HG03066 (cell line): ENCODE results near the gene TBCD.
"Not testable (repeated sequence)": the region's sequence is repeated elsewhere in the genome, so short reads cannot be mapped to it uniquely, and the experiment has no call there.

Source experiments
- ATAC-seq: cut with Tn5 transposase; IDR thresholded peaks from one replicate; pipeline ENCODE4 v1.9.1; 2021; ENCODE audit warnings: low read depth; ENCODE audit not compliant: unreplicated experiment

The TBCD gene

DNA sequence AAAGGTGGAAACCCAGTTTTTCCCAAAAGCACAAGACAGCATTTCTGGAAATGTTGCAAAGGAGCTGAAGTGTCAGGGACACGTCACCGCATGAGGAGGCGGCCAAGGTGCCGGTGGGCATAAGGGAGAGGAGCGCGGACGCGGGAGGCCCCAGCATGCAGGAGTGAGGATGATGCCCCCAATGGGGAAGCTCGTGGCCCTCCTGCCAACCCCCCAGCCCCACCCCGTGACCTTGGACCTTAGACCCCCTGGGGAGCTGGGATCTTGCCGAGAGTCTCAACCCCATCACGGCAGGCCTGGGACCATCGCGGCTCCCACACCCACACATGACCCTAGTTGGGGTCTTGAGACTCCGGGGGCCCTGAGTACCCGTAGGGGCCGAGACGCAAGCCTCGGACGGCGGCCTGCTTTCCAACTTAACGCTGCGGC, 208.1 kb downstream of the TBCD start:
- no peak for ATAC-seq

DNA sequence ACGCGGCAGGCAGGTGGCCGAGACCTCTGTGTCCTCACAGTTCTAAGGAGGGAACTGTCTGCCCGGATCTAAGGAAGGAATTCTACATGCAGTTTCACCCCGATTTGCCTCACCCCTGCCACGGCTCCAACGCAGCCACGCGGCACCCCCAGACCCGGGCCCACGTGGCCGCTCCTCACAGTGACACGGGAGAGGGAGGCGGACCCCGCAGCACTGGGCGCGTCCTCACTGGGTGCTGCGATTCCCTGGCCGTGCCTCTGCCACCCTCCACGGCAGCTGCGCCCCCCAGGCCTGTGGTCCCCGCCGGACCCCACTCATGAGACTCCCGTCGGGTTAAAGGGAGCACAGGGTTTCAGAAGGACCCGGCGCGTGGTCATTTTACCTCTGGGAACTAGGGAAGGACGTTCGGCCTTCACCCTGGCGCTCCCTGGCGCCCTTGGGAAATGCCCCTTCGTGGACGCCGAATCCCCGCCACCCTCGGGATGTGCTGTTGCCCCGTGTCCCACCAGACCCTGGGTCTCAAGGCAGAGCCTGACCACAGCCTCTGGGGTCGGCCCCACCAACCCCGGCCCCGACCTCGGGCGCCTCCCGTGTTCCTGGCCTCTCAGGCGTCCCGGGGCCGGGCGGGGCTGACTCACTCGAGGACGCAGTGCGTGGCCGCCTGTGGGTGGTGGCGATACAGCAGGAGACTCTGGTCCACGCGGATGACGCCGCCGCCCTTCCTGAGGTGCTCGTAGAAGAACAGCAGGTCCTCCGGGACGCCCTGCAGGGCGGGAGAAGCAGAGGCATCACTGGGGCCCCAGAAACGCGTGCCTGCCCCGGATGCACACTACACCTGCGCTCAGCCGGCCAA, 208.8 kb downstream of the TBCD start:
- no peak for ATAC-seq

DNA sequence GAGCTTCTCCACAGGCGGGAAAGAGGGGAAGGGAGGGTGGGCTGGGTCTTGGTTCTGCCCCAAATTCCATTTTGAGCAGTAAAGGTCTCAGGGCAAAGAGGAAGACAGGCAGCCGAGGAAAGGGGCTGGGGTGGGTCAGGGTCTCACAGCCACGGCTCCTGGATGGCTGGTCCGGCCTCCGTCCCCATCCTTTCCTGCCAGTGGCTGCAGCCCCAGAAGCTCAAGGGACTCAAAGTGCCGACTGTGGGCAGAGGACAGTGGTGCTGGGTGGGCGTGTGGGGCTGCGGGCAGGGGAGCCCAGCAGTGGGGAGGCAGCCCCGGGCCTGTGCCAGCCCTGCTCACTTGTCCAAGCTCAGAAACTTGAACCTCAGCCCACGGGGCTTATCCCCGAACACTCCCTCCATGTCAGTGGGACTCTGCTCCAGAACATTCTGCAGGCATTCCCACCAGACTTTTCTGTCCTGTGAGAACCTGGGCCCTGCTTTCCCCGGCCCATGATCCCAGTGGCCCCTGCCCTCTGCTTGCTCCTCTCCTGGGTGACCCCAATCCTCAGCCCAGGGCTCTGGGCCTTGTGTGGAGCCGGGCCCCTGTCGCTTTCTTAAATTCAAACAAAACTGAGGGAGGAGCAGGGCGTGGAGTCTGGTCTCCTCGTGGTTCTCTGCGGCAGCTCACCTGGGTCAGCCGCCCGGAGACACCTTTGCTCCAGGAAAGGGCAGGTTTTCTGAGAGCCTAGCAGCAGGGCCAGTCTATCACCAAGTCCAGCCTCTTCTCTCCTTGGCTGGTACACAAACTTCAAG, 209.7 kb downstream of the TBCD start:
- no peak for ATAC-seq

DNA sequence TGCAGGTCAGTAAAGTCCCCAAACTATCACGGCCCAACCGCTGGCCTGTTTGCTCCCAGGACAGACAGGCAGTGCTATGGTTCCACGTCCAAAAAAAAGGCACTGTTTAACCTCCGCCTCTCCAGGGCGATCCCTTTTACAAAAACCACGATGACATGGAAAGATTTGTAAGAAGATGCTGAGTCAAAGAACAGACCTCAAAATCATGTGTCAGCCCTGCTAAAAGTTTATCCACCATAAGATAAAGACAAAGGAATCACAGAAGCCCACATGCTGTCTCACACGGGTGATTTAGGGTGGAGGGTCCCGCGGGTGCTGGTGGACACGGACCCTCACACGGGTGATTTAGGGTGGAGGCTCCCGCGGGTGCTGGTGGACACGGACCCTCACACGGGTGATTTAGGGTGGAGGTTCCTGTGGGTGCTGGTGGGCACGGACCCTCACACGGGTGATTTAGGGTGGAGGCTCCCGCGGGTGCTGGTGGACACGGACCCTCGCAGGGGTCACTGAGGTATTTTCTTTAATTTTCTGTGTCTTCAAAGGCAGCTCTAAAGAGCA, 210.4 kb downstream of the TBCD start:
- ATAC-seq = no peak

DNA sequence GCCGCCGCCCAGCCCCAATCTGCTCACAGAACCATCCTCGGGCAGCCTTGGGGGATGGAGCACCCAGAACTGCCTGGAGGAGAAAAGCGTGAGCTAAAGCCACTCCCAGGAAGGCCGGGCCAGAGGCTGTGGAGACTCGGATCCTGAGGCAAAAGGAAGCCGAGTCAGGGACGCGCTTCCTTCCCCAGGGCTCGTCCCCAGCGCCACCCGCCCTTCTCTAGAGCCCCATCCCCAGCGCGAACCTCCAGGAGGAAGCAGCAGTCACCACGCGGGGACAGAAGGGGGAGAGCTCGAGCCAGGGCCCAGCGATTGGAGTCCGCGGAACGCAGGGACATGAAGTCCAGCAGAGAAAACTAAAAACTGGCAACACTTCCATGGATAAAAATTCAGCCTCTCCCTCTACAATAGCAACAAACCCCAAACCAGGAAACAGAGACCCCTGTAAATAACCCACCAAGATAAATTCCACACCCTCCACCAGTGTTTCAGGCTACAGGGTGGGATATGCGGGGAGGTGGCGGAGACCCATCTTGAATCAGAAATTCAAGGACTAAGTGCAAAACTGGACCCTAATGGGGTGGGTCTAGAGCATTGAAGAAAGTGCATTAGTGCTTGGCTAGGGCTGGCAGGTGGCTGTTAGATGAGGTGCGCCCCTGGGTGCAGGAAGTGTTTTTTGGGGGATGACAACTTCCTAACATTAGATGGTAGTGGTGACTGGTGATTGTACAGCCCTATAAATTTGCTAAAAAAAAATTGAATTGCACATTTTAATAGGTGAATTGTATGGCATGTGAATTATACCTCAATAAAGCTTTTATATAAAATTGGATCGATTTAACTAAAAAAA, 211.5 kb downstream of the TBCD start:
- no peak for ATAC-seq

DNA sequence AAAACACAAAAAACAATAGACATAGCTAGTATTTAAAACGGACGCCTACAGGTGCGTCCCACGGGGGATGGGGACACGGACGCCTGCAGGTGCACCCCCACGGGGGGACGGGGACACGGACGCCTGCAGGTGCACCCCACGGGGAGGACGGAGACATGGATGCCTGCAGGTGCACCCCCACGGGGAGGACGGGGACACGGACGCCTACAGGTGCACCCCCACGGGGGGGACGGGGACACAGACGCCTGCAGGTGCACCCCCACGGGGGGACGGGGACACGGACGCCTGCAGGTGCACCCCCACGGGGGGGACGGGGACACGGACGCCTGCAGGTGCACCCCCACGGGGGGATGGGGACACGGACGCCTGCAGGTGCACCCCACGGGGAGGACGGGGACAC, 212.6 kb downstream of the TBCD start:
- not testable (repeated sequence) for ATAC-seq

DNA sequence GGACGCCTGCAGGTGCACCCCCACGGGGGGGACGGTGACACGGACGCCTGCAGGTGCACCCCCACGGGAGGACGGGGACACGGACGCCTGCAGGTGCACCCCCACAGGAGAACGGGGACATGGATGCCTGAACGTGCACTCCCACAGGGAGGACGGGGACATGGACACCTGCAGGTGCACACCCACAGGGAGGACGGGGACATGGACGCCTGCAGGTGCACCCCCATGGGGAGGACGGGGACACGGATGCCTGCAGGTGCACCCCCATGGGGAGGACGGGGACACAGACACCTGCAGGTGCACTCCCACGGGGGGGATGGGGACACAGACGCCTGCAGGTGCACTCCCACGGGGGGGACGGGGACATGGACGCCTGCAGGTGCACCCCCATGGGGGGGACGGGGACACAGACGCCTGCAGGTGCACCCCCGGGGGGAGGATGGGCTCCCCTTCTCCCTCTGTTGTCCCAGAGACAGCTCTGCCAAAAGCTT, 213.0 kb downstream of the TBCD start:
- ATAC-seq = no peak

DNA sequence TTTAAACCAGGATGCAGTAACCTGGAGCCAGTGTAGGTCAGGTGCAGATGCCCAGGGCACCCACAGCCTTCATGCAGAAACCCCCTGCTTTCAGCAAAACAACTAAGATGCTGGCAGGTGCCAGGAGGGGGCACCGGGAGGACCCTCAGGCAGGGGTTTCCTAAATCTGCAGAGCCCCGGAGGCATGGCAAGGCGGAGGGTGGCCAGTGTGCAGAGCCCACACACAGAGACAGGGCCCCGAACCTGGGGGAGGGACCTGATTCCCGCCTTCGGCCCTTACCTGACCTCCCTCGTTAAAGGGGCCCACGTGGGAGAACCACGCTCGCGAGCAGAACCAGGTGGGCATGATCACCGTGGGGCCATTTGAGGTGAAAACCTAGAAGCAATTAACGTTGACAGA, 213.5 kb downstream of the TBCD start:
- ATAC-seq = no peak

DNA sequence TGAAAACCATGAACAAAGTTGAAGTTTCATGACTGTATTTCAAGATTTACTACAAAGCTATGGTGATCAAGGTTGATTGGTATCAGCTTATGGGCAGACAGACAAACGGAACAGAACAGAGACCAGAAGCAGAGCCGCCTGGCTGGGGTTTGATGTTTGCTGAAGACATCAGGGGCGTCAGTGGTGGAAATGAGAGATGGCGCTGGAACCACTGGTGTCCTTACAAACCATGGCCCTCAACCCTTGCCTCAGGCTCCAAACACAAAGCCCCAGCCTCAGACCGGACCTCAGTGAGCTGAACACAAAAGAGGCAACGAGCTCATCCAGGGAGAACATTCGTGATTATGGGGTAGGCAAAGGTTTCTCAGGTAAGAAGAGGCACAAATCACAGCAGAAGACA, 214.6 kb downstream of the TBCD start:
- no peak for ATAC-seq

DNA sequence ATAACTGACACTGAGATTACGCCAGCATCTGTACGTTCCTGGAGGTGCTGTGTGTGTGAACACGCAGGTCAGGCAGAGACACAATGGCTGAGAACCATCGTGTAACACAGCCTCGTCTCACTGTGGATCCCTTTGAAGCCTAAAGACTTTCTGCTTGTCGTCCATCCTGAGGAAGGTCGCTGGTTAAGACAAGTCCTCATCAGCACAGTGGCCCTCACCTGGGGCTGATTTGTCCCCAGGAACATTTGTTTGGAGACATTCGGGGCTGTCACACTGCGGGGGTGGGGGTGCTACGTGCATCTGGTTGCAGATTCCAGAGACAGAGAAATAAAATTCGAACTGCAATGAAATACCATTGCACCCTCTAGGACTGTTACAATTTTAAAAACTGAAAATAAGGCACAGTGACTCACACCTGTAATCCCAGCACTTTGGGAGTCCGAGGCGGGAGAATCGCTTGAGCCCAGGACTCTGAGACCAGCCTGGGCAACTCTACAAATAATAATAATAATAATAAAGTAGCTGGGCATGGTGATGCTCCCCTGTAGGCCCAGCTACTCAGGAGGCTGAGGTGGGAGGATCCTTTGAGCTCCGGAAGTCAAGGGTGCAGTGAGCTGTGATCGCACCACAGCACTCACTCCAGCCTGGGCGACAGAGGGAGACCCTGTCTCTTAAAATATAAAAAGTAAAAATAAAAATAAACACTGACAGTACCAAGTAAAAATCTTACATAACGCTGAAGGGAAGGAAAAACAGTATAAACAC, 215.6 kb downstream of the TBCD start:
- ATAC-seq = no peak

DNA sequence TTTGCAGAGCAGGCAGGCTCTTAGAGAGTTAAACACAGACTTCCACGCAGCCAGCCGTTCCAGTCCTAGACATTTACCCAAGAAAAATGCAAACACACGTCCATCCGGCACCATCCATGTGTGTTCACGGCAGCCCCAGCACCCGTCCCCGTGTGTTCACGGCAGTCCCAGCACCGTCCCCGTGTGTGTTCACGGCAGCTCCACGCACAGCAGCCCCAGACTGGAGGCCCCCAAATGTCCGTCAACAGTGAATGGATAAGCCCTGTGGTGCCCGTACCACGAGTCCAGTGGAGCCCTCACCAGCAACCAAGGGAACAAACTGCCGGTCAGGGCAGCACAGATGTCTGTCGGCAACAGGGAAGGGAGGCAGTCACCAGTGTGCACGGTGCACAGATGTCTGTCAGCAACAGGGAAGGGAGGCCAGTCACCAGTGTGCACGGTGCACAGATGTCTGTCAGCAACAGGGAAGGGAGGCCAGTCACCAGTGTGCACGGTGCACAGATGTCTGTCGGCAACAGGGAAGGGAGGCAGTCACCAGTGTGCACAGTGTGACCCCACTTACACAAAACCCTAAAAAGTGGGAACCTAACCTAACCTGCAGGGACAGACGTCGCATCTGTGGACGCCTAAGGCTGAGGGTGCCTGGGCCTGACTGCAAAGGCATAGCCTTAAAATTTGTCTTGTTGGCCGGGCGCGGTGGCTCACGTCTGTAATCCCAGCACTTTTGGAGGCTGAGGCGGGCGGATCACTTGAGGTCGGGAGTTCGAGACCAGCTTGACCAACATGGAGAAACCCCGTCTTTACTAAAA, 216.4 kb downstream of the TBCD start:
- ATAC-seq = not testable (repeated sequence)

DNA sequence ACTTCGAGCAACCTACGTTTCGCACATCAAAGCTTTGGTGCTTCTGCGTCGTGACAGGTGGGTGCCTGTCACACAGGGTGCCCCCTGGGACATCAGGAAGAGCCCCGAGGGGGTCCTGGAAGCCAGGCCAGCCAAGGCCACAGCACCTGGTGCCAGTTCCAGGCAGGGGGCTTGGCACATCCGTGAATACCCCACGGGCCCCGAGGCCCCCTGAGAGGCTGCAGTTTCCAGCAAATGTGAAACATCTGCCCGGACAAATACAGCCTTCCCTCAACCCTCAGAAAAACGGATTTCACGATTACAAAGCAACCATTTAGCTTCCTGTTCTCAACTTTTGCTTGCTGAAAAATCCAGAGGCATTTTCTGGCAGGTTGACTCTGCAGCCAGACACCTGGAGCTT, 218.2 kb downstream of the TBCD start:
- ATAC-seq = no peak

DNA sequence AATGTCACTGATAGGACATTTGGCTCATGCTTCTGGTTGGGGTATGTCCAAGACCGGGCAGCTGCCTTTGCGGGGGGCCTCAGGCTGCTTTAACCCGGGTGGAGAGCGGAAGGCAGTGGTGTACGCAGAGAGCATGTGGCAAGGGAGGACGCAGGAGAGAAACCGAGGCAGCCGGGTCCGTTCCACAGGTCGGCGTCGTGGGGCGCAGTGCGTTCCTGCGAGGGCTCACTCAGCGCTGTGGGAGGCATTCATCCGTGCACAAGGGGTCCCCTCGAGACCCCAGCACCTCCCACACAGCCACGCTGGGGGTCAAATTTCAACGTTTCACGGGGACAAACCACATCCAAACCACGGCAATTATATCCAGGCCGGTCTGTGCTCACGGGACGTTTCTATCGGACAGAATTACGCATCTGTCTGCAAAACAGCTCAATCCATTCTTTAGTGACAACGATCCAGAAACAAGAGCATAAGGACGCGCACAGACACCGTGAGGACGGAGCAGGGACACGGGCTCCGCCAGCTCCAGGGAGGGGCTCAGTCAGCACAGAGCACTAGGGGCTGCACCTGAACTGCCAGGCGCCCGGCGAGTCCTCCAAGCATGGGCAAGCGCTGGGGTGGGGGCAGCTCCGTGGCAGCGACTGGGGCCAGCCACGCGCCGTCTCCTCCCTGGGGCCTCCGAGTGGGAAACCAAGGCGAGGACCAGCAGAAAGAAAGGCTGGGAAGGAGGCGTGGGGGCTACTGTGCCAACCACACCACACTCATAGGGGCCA, 219.1 kb downstream of the TBCD start:
- ATAC-seq = no peak

DNA sequence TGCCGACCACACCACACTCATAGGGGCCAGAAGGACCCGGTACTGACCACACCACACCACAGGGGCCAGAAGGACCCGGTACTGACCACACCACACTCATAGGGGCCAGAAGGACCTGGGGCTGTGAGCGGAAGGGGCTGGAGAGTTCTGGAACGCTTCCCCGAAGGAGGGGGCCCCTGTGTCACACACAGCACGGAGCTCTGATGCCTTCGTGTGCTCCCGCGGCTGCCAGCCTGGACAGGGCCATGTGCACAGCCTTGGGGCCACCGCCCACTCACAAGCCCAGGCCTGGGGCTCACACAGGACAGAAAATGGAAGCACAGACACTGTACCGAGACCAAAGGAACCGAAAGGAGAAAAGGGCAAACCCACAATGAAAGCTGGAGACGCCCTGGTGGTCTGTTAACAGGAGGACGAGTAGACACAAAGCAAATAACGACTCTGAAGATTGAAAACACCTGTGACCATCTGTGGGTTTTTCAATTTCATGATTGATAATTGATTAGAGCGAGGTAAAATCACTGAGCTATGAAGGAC, 221.0 kb downstream of the TBCD start:
- ATAC-seq = no peak

DNA sequence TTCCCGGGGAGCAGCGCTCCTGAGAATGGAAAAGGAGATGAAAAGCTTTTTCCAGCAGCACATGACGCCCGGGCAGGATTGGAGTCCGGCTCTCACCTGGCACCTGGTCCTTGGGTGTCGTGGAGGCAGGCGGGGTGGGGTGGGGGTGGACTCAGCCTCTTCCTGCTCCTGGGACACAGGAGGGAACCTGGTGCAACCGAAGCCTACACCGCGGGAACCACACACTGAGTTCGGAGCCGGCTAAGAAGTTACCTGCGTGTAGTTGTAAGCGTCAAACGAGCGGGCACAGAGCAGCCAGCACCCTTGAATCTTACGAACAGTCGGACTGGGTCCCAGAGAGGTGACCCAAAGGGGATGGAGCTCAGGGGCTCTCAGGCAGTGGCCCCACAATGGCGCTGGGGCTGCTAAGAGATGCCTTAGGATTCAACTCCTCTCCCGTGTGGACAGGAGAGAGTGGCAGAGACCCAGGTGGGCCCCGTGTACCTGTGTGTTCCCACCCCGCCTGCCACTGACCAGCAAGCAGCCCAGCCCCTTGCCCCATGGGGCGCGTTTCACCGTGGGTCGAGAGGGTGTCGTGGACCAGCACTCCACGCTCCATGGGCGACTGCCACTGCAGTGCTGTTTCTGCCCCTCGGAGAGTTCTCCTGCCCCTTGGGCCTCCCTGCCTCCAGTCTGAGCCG, 221.7 kb downstream of the TBCD start:
- ATAC-seq = no peak

DNA sequence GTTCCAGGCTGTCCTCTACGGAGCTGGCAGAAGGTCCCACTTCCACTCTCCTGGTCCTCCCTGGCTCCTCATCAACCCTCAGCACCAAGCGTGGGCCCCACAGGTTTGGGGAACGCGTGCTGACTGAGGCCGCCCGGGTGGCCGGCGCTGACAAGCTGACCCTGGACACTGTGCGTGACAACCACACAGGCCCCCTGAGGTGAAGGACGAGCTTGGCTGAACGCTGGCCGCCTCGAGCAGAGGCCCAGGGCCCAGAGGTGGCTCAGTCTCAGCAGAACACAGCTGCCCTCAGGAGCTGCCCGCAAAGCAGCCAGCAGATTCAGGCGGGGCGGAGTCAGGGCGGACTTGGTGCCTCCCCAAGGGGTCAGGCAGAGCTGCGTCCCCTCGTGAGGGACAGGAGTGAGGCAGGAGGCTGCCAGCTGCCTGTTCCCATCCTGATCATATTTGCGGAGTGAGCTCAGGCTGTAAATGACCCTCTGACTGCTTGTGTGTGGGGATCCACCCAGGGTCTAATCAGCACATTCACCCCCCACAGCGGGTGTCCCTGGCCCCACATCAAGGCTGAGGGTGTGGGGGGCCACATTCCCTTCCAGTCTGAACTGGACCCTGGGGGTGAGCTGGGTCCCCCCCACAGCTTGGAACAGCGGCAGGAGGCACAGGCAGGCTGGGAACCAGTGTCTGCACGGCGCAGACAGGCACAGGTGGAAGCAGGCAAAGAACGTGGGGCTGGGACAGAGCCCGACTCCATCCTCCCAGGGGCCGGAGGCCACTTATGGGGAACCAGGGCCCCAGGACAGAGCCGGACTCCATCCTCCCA, 222.5 kb downstream of the TBCD start:
- ATAC-seq = no peak
